ENCODE data around the gene B3GALT5.

DNA sequence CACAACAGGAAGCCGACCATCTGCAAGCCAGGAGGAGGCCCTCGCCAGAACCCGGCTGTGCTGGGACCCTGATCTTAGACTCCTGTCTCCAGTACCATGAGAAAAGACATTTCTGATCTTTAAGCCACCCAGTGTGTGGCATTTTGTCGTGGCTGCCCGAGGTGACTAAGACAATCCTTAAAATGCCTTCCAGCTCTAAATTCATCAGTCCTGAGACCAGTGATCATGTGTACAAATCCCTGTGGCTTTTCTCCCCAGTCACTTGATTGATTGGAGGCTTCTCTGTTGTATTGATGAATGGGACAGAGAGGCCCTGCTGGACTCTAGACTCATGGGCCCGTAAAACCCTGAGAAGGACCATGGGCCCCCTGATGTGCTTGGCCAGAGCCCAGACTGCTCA, 36.1 kb downstream of the B3GALT5 start:
- TF ChIP-seq, protein P1, sequence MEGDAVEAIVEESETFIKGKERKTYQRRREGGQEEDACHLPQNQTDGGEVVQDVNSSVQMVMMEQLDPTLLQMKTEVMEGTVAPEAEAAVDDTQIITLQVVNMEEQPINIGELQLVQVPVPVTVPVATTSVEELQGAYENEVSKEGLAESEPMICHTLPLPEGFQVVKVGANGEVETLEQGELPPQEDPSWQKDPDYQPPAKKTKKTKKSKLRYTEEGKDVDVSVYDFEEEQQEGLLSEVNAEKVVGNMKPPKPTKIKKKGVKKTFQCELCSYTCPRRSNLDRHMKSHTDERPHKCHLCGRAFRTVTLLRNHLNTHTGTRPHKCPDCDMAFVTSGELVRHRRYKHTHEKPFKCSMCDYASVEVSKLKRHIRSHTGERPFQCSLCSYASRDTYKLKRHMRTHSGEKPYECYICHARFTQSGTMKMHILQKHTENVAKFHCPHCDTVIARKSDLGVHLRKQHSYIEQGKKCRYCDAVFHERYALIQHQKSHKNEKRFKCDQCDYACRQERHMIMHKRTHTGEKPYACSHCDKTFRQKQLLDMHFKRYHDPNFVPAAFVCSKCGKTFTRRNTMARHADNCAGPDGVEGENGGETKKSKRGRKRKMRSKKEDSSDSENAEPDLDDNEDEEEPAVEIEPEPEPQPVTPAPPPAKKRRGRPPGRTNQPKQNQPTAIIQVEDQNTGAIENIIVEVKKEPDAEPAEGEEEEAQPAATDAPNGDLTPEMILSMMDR (IDR thresholded peaks at IDR 0.05) = no peak
- TF ChIP-seq POLR2A (IDR thresholded peaks at IDR 0.05) = no peak

Measured in prostate gland (tissue), 2 donors.